ENCODE results near the gene POLR2C.
A peak's percentile ranks its signal among the peaks of the same experiment; 100 is the strongest.

POLR2C gene

DNA sequence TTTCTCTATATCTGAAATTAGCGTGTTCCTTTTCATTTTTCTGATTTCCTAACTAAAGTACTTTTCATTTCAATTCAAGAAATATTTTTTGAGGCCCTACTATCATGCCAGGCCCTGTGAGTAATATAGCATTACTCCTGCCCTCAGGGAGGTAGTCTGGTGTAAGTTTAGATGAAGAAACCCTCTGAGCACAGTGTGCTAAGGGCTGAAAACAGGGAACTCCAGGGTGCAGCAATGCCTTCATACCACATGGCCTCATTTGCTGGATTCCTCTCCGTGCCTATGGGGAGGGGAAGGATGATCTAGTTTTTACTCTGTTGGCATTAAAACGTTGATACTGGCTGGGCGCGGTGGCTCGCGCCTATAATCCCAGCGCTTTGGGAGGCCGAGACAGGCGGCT is 10.5 kb upstream of the POLR2C start:
- DNase-seq: no peak

DNA sequence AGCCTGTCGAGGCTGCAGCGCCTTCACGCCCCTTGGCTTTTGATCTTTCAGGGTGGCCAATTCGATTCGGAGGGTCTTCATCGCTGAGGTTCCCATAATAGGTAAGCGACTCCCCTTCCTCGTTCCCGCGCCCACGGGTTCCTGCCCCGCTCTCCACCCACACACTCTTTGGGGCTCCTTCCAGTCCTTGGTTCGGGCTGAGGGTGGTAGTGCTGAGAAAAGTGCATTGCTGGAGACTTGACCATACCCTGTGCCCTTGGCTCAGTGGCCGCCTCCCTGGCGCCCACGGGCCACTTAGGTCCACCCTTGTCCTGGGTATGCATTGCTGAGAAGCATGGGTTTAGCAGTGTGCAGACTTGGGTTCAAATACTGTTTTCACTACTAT is 491 bp downstream of the POLR2C start:
- DNase-seq: no peak

DNA sequence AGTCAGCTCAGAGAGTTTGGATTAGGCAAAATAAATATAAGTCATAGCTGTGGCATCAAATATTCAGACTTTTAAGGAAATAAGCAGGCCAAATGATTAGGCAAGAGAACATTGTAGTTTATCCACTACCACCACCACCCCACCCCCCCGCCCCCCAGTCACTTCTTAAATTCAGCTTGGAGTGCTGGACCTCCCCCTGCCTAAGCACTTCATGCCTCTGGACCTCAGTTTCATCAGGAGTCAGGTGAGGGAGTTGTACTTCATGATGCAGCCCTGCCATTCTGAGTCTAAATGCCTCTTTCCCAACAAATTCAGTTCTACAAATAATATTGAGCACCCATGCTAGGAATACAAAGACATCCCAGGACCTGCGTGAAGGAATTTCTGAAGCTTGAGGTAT is 2.0 kb downstream of the POLR2C start:
- no peak for DNase-seq

DNA sequence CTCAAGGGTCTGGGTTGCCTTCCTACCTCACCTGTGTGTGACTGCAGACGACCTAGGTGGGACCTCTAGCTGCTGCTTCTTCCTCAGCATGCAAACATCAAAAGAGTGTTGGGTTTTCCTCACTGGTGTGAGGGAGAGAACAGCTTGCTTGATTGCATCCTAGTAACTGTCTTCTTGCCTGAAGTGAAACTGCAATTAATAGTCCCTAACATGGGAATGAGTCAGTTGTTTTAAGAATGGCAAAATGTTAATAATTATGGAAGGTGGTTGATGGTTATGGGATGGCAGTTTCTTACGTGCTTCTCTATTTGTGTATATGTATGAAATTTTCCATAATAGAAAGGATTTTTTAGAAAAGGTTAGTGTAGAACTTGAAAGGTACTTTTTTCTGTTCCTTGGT is 5.9 kb downstream of the POLR2C start:
- no peak for DNase-seq

DNA sequence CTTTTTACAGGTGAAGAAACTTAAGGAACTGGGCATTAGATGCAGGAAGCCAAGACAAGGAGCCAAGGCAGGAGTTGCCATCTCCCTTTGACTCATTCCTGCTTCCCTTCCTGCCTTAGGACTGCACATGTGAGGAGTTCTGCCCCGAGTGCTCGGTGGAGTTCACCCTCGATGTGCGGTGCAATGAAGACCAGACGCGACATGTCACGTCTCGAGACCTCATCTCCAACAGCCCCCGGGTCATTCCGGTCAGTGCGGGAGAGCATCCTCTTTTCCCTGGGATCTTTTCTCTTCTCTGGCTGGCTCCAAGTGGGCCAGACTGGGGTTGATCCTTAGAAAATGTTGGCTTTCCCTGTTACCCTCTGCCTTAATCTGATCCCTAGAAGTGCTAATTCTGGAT is 6.6 kb downstream of the POLR2C start:
- no peak for DNase-seq

DNA sequence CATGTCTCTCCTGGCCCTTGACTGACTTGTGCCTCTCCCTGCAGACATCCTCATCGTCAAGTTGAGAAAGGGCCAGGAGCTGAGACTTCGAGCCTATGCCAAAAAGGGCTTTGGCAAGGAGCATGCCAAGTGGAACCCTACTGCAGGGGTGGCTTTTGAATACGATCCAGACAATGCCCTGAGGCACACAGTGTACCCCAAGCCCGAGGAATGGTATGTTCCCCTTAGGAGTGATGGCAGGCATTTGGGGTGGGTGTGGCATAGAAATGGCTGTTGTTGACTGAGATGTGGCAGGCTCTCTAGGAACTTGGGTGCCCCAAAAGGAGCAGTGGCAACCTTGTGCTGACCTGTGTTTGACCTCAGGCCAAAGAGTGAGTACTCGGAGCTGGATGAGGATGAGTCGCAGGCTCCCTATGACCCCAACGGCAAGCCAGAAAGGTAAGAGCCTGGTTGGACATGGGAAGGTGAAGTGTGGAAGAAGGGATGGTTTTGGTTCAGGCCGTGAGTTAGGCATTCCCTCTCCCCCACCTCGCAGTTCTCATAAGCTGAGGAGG is 7.5 kb downstream of the POLR2C start:
- no peak for DNase-seq

DNA sequence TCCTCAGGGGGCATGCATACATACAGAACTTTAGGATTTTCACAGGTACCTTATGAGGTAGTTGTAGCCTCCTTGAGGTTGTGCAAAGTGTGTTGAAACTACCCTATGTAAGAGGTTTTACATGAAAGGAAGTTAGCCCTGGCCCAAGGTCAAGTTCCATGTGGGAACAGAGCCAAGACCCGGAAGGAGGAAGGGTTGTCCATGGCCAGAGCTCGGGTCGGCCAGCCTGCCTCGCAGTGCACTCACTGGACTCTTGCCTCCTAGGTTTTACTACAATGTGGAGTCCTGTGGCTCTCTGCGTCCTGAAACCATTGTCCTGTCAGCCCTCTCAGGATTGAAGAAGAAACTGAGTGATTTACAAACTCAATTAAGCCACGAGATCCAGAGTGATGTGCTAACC is 8.2 kb downstream of the POLR2C start:
- no peak for DNase-seq

DNA sequence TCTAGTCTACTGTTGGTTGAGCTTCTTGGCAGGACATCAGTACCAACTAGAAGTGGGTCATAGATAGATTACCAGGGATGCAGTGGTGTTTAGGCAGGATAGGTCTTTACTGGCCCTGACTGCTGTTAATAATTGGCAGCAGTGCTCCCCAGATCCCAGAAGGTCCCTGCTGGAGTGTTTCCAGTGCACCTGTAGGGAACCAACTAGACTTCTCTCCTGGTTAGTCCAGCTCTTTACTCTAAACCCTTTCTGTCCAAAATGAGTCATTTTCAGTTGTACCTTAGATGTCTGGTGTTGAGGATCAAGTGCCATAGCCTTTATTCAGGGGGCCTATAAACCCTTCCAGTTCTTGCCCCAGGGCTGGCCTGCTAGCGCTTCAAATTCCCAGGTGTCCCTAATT is 8.7 kb downstream of the POLR2C start:
- no peak for DNase-seq

DNA sequence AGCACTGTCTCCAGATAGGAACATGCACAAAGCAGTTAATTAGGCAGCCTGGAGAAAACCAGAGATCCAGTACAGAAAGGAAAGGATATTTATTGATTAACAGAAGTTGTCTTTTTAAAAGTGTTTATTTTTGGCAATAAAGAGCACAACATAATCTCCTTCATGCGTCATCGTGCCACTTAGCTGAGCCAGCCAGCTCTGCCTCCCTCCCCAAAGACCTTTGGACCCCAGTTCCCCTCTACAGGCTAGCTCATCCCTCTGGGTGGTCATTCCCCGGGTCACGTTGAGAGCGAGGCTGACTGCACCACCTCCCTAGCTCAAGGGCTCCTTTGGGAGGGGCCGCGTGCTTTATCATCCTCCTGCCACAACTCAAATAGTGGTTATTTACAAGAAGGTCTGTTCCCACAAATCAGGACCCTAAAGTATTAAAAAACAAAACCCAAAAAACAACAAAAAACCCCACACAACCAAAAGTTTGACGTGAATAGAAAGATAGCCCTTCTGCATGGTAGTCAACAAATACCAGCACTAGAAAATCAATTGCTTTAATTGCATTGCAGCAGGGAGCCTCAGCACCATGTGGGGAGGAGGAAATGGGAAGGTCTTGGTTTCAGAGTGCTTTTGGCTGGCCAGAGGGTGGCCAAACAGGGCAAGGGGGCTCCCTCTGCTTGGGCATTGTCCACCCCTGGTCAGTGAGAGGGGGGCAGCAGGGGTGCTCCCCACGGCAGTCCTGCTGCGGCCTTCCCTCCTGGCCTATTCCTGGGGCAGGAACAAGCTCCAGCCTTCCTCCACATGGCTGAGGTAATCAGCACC is 9.6 kb downstream of the POLR2C start:
- peak; percentile 22 for DNase-seq

DNA sequence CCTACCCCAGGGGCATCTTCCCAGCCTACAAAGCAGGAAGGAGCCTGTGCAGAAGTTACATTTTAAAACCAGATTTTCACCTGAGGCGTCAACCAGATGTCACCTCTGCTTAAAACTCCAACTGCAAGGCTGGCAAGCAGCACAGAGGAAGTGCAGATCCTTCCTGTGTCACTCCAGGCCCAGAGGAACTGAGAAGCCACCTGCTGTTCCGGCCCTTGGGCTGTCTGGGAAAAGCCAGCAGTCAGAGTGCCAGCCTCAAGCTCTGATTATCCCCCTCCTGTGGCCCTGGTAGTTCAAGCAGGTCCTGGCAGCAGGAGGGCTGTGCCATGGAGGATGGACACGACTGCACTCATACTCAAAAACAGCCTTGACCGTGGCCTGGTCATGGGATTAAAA is 10.2 kb downstream of the POLR2C start:
- DNase-seq: no peak

DNA sequence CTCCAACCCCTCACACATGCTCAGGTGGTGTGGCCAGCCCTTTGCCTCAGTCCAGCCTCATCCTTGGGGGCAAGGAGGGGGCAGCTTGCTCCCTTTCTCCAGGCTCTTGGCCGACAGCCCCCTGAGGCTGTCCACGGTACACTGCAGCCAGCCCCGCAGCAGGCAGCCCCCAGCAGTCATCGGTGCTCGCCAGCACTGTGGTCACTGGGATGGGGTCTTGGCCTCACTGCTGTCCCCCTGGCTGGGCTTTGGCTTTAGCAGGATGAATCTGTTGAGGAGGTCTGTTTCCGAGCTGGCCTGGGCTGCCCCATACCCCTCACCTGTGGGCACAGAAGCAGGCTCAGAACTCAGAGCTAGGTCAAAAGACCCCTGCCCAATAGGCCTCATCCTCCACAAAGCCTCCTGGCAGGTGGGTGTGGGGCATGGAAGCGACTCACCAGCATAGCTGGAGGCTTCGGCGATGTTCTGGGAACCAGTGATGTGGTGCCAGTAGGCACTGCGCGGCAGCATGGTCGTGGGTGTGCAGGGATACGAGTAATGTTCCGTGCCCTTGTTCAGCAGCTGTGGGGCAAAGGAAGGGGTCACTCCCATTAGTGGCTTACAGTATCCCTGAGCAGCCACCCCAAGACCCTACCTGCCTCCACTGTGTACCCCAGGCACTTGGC is 10.8 kb downstream of the POLR2C start:
- no peak for DNase-seq

DNA sequence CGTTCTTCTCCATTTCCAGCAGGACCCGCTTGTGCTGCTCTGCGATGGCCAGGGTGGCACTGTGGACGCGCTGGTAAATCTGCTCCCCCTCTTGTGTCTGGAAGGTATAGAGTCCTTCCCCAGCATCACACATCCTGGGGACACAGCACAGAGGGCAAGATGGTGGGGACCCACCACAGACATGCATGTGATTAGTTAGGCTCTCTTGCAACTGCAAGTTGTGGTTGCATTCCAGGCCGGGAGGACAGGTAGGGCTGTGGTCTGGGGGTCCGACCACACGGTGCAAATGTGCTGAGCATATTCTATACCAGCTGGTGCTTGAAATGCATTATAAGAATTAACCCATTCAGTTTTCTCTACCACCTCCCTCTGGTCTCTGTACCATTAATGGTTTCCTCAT is 11.4 kb downstream of the POLR2C start:
- DNase-seq: no peak

DNA sequence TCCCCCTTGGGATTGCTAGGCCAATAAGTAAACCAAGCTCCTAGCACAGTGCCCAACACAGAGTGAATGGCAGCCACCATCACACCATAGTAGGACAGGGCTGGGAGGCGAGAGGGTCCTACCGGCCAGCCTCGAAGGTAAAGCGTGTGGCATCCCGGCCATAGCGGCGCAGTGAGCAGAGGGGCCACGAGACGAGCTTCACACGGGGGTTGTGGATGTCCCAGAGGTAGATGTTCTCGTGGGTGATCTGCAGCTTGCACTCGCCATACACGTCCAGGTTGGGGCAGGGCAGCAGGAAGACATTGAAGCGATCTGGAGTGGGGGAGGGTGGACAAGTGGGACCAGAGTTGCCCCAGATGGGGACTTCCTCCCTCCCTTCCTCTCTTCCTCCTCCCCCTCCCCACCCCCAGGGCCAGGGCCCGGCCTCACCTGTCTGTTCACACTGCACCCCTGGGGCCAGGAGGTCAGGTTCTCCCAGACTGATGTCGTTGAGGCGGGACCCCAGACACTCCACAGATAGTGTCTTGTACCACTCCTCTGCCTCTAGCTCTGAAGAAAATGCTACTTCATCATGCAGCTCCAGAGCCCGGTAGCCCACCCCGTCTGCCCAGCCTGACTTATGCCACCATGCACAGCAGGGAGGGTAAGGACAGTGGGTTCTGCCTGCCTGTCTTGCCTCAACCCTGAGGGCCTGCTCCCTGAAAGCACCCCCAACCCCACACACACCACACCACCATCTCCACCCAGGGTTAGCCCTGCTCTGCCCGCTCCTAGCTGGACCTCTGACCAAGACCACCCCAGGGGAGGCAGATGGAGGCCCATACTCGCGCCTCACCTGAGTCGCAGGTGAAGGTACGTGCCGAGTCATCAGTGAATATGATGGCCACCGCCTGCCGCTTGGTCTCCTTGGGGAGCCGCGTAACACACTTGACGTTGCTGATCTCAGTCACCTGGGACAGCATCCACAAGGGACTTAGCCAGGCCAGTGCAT is 12.5 kb downstream of the POLR2C start:
- DNase-seq: no peak

DNA sequence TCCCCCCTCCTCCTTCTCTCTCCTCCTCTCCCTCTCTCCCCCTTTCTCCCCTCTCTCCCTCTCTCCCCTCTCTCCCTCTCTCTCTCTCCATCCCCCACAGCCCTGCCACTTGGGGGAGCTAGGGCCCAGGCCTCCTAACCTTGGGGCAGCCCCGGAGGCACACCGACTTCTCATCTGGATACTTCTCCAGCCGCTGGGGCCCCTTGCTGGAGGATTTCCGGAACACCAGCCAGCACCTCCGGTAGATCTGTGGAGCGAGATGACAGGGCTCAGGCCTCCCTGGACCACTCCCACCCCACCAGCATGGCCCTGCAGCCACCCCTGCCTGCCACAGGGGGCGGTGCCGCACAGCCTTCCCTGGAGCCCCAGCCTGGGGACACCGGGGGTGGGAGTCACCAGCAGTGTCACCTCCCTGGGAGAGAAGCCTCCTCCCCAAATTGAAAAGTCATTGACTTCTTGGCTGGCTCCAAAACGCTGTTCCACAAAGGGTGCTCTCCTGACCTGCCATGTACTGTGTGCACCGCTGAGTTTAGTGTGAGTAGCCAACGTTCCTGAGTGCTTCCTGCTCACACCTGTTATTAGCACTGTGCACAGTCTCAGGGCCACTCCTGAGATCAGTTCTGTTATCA is 13.3 kb downstream of the POLR2C start:
- no peak for DNase-seq

DNA sequence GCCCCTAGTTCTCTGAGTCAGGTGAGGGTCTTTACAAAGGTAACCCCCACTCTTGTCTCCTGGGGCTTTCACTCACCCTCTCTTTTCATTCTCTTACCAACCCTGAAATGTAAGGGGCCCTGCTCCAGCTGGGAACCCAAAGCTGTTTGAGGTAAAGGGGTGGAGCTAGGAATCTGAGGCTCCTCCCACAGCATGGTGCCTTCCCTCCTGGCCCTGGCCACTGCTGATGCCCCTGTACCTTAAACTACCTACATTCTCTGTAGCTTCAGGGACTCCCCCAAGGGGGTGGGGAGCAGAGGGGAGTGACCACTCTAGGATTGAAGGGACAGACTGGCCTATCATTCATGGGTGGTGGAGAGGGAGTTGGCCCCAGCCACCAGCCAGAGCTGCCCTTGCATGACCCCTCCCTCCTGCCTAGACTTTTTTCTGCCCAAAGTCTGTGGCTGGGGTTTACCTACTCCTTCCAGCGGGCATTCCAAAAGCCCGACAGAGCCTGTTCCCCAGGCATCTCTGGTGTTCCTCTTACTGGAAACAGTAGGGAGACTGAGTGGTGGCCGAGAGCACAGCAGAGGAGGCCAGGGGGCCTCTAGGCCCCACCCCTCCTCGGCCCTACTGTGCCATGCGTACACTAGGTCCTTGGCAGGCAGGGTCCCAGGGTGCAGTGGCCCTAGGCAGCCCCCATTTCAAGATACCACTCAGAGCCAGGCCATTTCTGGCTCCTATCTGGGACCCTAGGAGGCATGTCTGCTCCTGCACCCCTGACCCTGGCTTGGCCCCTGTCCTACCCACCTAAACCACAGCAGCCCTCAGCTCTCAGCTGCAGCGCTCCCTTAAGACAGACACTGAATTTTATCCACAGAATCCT is 14.3 kb downstream of the POLR2C start:
- no peak for DNase-seq

DNA sequence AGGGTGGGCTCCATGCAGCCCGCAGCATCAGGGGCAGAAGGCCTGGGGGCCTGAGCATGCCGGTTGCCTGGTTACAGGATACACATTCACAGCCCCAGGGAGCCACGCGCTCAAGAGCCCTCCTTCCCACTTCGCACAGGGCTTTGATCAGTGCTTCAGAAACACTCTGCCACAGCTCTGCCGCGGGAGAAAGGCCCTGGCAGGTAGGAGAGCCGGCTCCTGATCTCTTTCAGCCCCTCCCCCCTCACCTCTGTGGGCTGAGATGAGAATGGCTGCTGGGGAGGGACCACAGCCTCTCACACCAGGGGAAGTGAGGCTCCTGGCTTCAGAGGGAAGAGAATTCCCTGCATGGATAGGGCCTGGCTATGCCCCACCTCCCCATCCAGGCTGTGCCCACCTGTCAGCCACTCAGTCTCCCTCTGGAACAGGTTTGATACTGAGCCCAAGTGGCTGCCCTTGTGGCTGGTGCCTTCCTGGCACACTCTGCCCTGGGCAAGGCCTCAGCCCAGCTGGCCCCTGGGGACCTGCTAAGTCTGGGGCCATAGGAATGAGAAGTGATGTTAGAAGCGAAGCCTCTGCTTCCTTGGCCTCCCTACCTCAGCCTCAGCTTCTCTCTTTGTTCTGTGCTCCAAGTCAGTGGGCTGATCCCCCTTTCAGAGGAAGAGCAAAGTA is 15.2 kb downstream of the POLR2C start:
- peak; percentile 6 for DNase-seq

DNA sequence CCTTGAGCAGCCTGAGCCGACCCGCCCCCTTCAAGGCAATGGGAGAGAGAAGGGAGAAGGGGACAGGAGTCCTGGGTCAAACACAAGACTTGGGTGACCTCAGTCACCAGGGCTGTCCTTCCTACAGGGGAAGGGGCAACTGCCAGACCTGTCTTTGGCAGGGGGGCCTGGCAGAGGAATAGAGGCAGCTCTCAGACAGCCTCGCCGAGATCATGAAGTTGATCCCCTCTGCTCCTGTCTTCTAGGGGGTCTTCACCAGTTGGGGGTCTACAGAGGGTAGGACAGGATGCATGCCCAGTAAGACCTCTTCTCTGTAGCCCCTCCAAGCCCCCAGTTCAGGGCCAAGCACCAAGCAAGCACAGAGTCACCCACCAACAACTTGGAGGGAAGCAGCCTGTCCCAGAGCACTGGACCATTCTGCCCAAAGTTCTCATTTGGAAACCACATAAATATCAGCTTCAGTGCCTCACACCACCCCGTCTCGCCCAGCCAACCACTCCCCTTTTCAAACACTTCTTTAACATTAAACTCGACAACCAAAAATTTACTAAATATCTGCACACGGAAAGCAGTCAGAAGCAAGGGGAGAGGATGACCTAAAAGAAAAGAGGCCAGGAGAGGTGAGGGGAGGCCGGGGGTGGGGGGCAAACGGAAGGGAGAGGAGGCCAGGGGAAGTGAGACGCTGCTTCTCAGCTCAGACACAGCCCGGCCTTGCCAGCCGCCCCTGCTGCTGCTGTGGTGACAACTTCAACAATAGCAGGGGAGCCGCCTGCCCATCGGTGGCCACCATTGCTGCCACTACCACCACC is 16.1 kb downstream of the POLR2C start:
- no peak for DNase-seq

DNA sequence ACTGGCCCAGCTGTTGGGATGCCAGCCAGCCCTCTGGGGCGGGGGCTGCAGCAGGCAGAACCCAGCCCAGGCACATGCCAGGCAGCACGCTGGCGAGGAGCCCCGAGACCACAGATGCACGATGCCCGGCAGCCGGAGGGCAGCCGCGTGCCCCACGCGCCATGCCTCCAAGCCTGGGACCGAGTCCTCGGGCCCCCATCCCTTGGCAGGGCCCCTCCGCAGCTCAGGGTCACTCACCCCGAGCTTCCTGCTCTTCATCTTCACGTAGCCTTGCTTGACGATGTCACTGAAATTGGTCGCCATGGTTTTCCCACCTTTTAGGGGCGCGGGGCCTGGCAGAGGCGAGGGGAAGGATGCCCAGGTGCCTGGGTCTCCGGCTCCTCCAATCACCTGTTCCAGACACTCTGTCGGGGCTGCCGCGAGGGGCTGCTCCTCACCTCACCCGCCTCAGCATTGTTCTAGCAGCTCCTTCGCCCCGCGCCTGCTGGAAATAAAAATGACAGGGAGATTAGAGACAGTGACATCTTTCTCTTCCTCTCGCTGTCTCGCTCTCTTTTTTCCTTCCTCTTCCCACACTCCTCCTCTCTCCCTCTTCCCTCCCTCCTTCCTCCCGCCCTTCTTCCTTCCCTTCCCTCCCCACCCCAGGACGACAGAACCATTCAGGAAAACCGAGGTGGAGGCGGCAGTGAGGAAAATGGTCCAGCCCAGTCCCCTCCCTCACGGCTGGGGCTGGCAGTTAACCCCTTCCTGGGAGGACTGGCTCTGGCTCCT is 16.9 kb downstream of the POLR2C start:
- DNase-seq: no peak

DNA sequence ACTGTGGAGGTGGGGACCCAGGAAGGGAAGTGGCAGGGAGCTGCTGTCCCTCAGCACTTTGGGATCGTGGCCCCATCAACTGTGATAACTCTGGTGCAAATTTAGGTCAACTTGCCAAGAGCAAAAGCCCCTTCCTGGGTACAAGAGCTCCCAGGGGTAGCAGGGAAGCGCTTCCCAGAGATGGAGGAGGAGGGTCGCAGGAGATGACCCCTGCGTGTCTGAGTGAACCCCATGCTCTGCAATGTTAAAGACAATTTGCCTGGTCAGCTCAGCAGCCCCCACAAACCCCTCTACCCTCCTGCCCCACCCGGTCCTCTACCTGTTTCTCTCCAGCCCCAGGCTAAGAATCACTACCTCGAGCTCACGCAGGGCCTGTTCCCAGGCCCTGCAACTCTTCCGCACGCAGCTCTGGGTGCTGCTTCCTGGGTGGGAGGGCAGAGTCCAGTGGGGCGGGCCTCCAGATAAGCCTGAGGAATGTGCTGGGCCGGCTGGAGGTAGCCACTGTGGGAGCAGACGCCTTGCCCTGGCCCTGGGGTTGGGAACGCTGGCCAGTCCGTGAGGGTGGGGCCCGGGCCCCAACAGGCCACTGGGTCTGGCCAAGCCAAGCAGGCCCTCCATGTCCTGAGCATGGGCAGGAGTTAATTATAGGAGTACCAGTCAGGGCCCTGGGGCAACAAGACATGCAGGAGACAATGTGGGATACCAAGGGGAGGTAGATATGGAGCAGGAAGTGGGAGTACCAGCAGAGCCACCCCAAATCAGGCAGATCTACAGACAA is 17.7 kb downstream of the POLR2C start:
- no peak for DNase-seq

Data from NCI-H2227 treated with DMSO at 0.1 percent for 48 hours (cell line).